Heart left ventricle (tissue), 16 donors: ENCODE measurements around the gene OR10G3. TPM values are rescaled to one million over a fixed set of nuclear protein-coding genes. Genes with fewer than 3 reads are reported as not detected.

ENCODE experiments used
- ATAC-seq, 4 donors: fragments of 200-7000 bp; cut with Tn5 transposase; one replicate each; pipeline ENCODE4 v1.9.1; 2020 to 2022; ENCODE audit warnings: moderate library complexity in 4 of 4, mild to moderate bottlenecking in 3 of 4, moderate number of reproducible peaks in 1 of 4
- DNase-seq, 5 donors: peaks; one replicate each; pipeline ENCODE4 v3.0.0-alpha.2; 2020
- H3K27ac ChIP-seq, 12 donors: fragments of 200-600 bp; sonication (generic) in 4 of 12; one replicate each; pipeline versions ENCODE4 v1.5.0 to v1.8.0; 2016 to 2022; ENCODE audit warnings: mild to moderate bottlenecking in 2 of 12
- H3K27me3 ChIP-seq, 9 donors: fragments of 200-600 bp; sonication (generic) in 2 of 9; one replicate each; pipeline versions ENCODE4 v1.5.1 to v1.8.0; 2016 to 2022; ENCODE audit warnings: mild to moderate bottlenecking in 3 of 9
- H3K36me3 ChIP-seq, 9 donors: fragments of 200-600 bp; sonication (generic) in 2 of 9; one replicate each; pipeline versions ENCODE4 v1.5.0 to v1.8.0; 2018 to 2022; ENCODE audit warnings: mild to moderate bottlenecking in 2 of 9
- H3K4me1 ChIP-seq, 12 donors: fragments of 200-600 bp; sonication (generic) in 4 of 12; one replicate each; pipeline versions ENCODE4 v1.5.0 to v1.8.0; 2016 to 2022; ENCODE audit warnings: mild to moderate bottlenecking in 3 of 12
- H3K4me3 ChIP-seq, 12 donors: fragments of 200-600 bp; sonication (generic) in 4 of 12; one replicate each; pipeline versions ENCODE4 v1.5.0 to v1.8.0; 2017 to 2022; ENCODE audit warnings: mild to moderate bottlenecking in 9 of 12, moderate library complexity in 4 of 12
- H3K9me3 ChIP-seq, 12 donors: fragments of 200-600 bp; sonication (generic) in 4 of 12; one replicate each; pipeline versions ENCODE4 v1.5.0 to v1.8.0; 2016 to 2022; ENCODE audit warnings: mild to moderate bottlenecking in 1 of 12
- CTCF ChIP-seq, 12 donors: fragments of 200-600 bp; sonication (generic) in 4 of 12; IDR thresholded peaks; one replicate each; pipeline versions ENCODE4 v1.5.0 to v1.8.0; 2018 to 2022; ENCODE audit warnings: antibody characterized with exemption in 12 of 12, mild to moderate bottlenecking in 5 of 12
- POLR2A ChIP-seq, 2 donors: fragments of 450-650 bp; IDR thresholded peaks; one replicate each; pipeline ENCODE4 v1.6.1; 2017; ENCODE audit warnings: antibody characterized with exemption in 2 of 2, mild to moderate bottlenecking in 2 of 2, moderate library complexity in 2 of 2
- WGBS, 4 donors: extraction: QIAGEN DNeasy Blood & Tissue Kit in 2 of 4; methylation state at CpG; one replicate each; pipeline versions ENCODE4 v1.1.5 to v1.1.7; 2013 to 2018; 5-methylcytosine and 5-hydroxymethylcytosine counted together
- intact Hi-C, 10 donors: fragments of 100-400 bp; cut with DNase I; formaldehyde crosslinking; loops; one replicate each; pipeline versions ENCODE4 v1.11.1 to v1.14.2; 2022
- long read RNA-seq, 3 donors: library from polyadenylated mRNA; unstranded; transcript quantifications; one replicate each; pipeline ENCODE4 v2.0.0, GENCODE V29; 2020 to 2021
- polyA plus RNA-seq, 2 donors: library from polyadenylated mRNA; stranded (reverse); fragments of 200-250 nt; gene quantifications; one replicate each; pipeline ENCODE4 v1.2.3, GENCODE V29; 2013
- total RNA-seq, 9 donors: library from RNA; depleted of rRNA in 2 of 9; stranded (reverse); fragments of >200 nt in 2 of 9; fragmentation: NEBNext Ultra II Directional in 3 of 9; extraction: Animal tissue kit (Norgen Biotek cat#: 25700) in 3 of 9; gene quantifications; one replicate each; pipeline versions ENCODE4 v1.1.0 to v1.2.4, GENCODE V29; 2016 to 2023
- donor health status: ischemic (EF 13 %, LVEDD 7.1; RV severe dilation, severe dysfunction).
- donor health status: healthy with polysubstance abuse.
- donor health status: DM: no; HTN: yes; CAD: no.
- donor health status: DM: no; HTN: no; CAD: no.
- donor health status: ischemic (EF 25% LVEDD 6.9; RV normal size, moderate dysfunction).
- donor health status: ischemic (EF 25% LVEDD 5.7; RV mildly dilated, moderate dysfunction).
- donor health status: healthy.
- donor health status: DM: yes; HTN: yes; CAD: no.
- donor health status: ischemic (EF 35%, LVEDD 5.7; RV mildly dilated, moderate dysfunction).
- donor health status: nonischemic (EF 11% LVEDD 7.7; RV severe dilation, severe dysfunction).
- donor health status: DM: yes; HTN: yes; CAD: no.
- donor health status: PGD.
- donor health status: ischemic (EF 29% LVEDD 5.4; RV normal size, mild dysfunction).
- donor health status: nonischemic (EF 23%, LVEDD 6.1; RV moderate dilation, normal function).

Gene OR10G3
- total RNA-seq (under 1 TPM in 1 of 9 donors, not detected in 8; 0.18 TPM), polyA plus RNA-seq (not detected)
- long read RNA-seq, donor 1 = 0 reads
- long read RNA-seq, donor 2 = 0 reads
- long read RNA-seq, donor 3 = 0 reads

GRCh38 chr14:21579976-21580375 is at the start of gene OR10G3:
OR10G3 (minus strand) TSS chr14:21580076; CDS start chr14:21570744, 9,332 bp downstream.
- 87 to 91% (median 90%) methylated on average over 2 of the region's 2 CpGs for WGBS, 4 donors
- H3K36me3 ChIP-seq = no peaks in the 10 kb centered on the region
- DNase-seq (no peak), ATAC-seq (no peak)
- H3K4me3 ChIP-seq = no peak within 1 kb of the TSS
- no peak within 1 kb of the TSS for H3K27ac ChIP-seq
- no peaks in the 10 kb centered on the region for H3K9me3 ChIP-seq
- TF ChIP-seq POLR2A (IDR thresholded peaks at IDR 0.05) (no peak), CTCF (IDR thresholded peaks at IDR 0.05) (no peak)
- intact Hi-C loops = no loop called here
- H3K4me1 ChIP-seq = no peaks in the 10 kb centered on the region
- H3K27me3 ChIP-seq = peaks cover 0 to 3% (median 0%) of the 10 kb centered on the region in 9 donors

GRCh38 chr14:21626491-21627230 is 46.8 kb upstream of the OR10G3 start:
- Histone ChIP-seq H3K36me3 (no peaks in the 10 kb centered on the region), H3K4me3 (no peak overlapping the region), H3K27ac (no peak overlapping the region), H3K27me3 (no peaks in the 10 kb centered on the region), H3K9me3 (peaks cover 0 to 5% (median 0%) of the 10 kb centered on the region in 12 donors), H3K4me1 (no peaks in the 10 kb centered on the region)
- no peak for ATAC-seq
- 60 to 73% (median 66%) methylated on average over 3 of the region's 3 CpGs for WGBS, 4 donors
- DNase-seq = no peak
- intact Hi-C loops = no loop called here
- TF ChIP-seq CTCF (IDR thresholded peaks at IDR 0.05) (no peak), POLR2A (IDR thresholded peaks at IDR 0.05) (no peak)

DNA sequence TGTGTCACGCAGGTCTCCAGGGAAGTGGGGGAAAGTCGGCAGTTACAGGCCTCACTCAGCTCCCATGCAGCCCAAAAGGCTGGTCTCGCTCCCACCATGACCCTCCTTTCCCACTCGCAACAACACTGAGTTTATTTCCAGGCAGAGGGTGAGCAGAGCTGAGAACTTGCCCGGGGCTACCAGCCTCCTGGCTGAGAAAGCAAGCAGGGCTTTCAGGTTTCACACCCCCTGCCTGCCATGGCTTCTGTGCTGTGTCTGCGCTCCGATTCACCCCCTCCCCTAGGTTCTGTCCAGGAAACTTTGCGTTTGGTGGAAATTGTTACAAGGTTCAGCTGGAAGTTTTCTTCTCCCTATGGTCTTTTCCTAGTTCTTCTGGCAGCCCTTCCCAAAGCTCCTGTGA is 37.7 kb upstream of the OR10G3 start:
- intact Hi-C loops = no loop called here
- TF ChIP-seq POLR2A (IDR thresholded peaks at IDR 0.05) (no peak), CTCF (IDR thresholded peaks at IDR 0.05) (no peak)
- no peak for DNase-seq
- no peak overlapping the region for H3K27ac ChIP-seq
- no peak overlapping the region for H3K4me3 ChIP-seq
- ATAC-seq = no peak
- peaks cover 0 to 6% (median 0%) of the 10 kb centered on the region in 12 donors for H3K9me3 ChIP-seq
- H3K27me3 ChIP-seq = no peaks in the 10 kb centered on the region
- no peaks in the 10 kb centered on the region for H3K36me3 ChIP-seq
- WGBS, 4 donors = 59 to 69% (median 66%) methylated on average over 8 of the region's 8 CpGs
- H3K4me1 ChIP-seq = no peaks in the 10 kb centered on the region

- Histone ChIP-seq H3K4me1 (no peaks in the 10 kb centered on the region), H3K9me3 (no peaks in the 10 kb centered on the region), H3K27me3 (no peaks in the 10 kb centered on the region), H3K36me3 (no peaks in the 10 kb centered on the region), H3K27ac (no peak overlapping the region), H3K4me3 (no peak overlapping the region)
- WGBS, 4 donors = 17 to 33% (median 21%) methylated on average over 1 of the region's 1 CpG
- ATAC-seq (no peak), DNase-seq (no peak)
- TF ChIP-seq POLR2A (IDR thresholded peaks at IDR 0.05) = no peak
- no peak for TF ChIP-seq CTCF (IDR thresholded peaks at IDR 0.05)
- intact Hi-C loops = no loop called here
Measured at GRCh38 chr14:21614240-21614639, 34.4 kb upstream of the OR10G3 start.
